Suprapubic skin (tissue), 4 donors: Measurements from ENCODE around the gene PLEKHH1.

Experiments used
- EP300 ChIP-seq: sonication (generic); formaldehyde crosslinking; IDR thresholded peaks from one replicate; pipeline ENCODE4 v1.6.1; 2017; ENCODE audit warnings: antibody characterized with exemption
- POLR2A ChIP-seq, 2 donors: fragments of 450-650 bp; IDR thresholded peaks; one replicate each; pipeline ENCODE4 v1.6.1; 2017; ENCODE audit warnings: antibody characterized with exemption in 2 of 2, mild to moderate bottlenecking in 2 of 2, moderate library complexity in 2 of 2
- POLR2AphosphoS5 ChIP-seq, 3 donors: sonication (generic); formaldehyde crosslinking; IDR thresholded peaks; one replicate each; pipeline ENCODE4 v1.6.1; 2017; ENCODE audit warnings: antibody characterized with exemption in 3 of 3
- TF ChIP-seq, protein P1 (sequence below), 2 donors: fragments of 200-600 bp in 1 of 2; fragments of 450-650 bp in 1 of 2; sonication (generic) in 1 of 2; IDR thresholded peaks; one replicate each; pipeline ENCODE4 v1.5.1; 2016 to 2019; ENCODE audit warnings: antibody characterized with exemption in 2 of 2, mild to moderate bottlenecking in 1 of 2, moderate library complexity in 1 of 2

GRCh38 chr14:67554341-67554740 lies 21.3 kb downstream of the PLEKHH1 start:
- TF ChIP-seq, protein P1, sequence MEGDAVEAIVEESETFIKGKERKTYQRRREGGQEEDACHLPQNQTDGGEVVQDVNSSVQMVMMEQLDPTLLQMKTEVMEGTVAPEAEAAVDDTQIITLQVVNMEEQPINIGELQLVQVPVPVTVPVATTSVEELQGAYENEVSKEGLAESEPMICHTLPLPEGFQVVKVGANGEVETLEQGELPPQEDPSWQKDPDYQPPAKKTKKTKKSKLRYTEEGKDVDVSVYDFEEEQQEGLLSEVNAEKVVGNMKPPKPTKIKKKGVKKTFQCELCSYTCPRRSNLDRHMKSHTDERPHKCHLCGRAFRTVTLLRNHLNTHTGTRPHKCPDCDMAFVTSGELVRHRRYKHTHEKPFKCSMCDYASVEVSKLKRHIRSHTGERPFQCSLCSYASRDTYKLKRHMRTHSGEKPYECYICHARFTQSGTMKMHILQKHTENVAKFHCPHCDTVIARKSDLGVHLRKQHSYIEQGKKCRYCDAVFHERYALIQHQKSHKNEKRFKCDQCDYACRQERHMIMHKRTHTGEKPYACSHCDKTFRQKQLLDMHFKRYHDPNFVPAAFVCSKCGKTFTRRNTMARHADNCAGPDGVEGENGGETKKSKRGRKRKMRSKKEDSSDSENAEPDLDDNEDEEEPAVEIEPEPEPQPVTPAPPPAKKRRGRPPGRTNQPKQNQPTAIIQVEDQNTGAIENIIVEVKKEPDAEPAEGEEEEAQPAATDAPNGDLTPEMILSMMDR (IDR thresholded peaks at IDR 0.05), result no peak
- no peak for TF ChIP-seq POLR2AphosphoS5 (IDR thresholded peaks at IDR 0.05)
- no peak for TF ChIP-seq EP300
- no peak for TF ChIP-seq POLR2A (IDR thresholded peaks at IDR 0.05)
